Activated T-helper 17 cell treated with anti-CD3 and anti-CD28 coated beads, Interleukin-2, amount 50 U/mL, for 72 hours (primary cell): ENCODE results near the gene ZNF407. TPM values are rescaled to one million over a fixed set of nuclear protein-coding genes. Genes with fewer than 3 reads are reported as not detected.

Experiments
- ATAC-seq: fragments of 150-1000 bp; cut with Tn5 transposase; replicated peaks from 2 replicates; pipeline ENCODE4 v1.10.0; 2021; ENCODE audit warnings: mild to moderate bottlenecking, moderate library complexity
- H3K27ac Mint-ChIP-seq: one replicate; pipeline ENCODE4 v1.8.0; 2022; ENCODE audit warnings: mixed read lengths
- H3K27me3 Mint-ChIP-seq: one replicate; pipeline ENCODE4 v1.8.0; 2022; ENCODE audit warnings: mixed read lengths
- H3K36me3 Mint-ChIP-seq: one replicate; pipeline ENCODE4 v1.8.0; 2022; ENCODE audit warnings: low read depth, mild to moderate bottlenecking, mixed read lengths
- H3K4me1 Mint-ChIP-seq: one replicate; pipeline ENCODE4 v1.8.0; 2022; ENCODE audit warnings: mixed read lengths
- H3K4me3 Mint-ChIP-seq: one replicate; pipeline ENCODE4 v1.8.0; 2022; ENCODE audit warnings: mild to moderate bottlenecking, mixed read lengths
- H3K9me3 Mint-ChIP-seq: one replicate; pipeline ENCODE4 v1.8.0; 2022; ENCODE audit warnings: mixed read lengths
- total RNA-seq, 2 donors: library from RNA; stranded (reverse); gene quantifications; one replicate each; pipeline ENCODE4 v1.2.3, GENCODE V29; 2022

Gene ZNF407
- total RNA-seq, 2 donors from 2014 or later, result 17.9 to 22.5 TPM

DNA sequence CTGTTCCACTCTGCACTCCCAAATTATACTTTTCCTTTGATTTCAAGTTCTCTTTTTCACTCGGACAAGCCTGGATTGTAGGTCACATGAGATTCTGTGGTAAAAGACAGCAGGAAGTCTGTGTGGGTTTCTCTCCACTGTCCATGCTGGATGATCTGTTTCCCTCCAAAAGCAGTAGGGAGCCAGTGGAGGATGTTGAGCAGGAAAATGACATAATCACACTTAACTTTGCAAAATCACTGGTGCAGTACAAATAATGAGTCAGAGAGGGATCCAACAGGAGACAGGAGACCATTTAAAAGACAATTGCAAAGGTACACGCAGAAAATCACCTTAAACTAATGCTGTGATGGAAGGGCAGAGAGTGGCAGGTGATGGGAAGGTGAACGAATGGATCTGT, 301.3 kb downstream of the ZNF407 start:
- H3K4me1 Mint-ChIP-seq, result peaks cover 4% of the 10 kb centered on the region
- no peaks in the 10 kb centered on the region for H3K9me3 Mint-ChIP-seq
- H3K36me3 Mint-ChIP-seq, result peaks cover 15% of the 10 kb centered on the region
- H3K27ac Mint-ChIP-seq, result peak overlapping the region; percentile 50
- no peaks in the 10 kb centered on the region for H3K27me3 Mint-ChIP-seq
- no peak overlapping the region for H3K4me3 Mint-ChIP-seq
- ATAC-seq, result no peak

DNA sequence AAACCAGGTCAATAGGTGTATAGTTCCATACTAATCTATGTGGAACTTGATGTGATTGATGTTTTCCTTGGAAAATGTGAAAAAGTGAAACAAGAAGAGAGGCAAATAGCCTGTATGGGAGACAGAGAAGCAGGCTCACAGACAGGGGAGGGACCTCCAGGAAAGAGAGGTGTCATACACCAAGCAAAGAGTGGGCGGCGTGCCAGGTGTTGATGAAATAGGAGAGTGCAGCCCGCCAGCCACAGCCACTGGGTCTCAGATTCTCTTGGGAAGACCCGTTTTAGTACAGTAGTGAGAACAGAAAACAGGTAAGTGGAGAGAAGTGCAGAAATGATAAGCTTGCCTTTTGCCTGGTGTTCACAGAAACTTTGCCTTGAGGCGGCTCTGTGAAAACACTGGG, 301.9 kb downstream of the ZNF407 start:
- Mint-ChIP-seq H3K4me3 (no peak overlapping the region), H3K4me1 (peaks cover 4% of the 10 kb centered on the region), H3K9me3 (no peaks in the 10 kb centered on the region), H3K27me3 (no peaks in the 10 kb centered on the region), H3K36me3 (peaks cover 19% of the 10 kb centered on the region), H3K27ac (peak overlapping the region; percentile 50)
- ATAC-seq, result no peak

- no peak overlapping the region for H3K27ac Mint-ChIP-seq
- no peaks in the 10 kb centered on the region for H3K27me3 Mint-ChIP-seq
- H3K9me3 Mint-ChIP-seq, result no peaks in the 10 kb centered on the region
- no peak overlapping the region for H3K4me3 Mint-ChIP-seq
- H3K4me1 Mint-ChIP-seq, result peaks cover 4% of the 10 kb centered on the region
- peaks cover 26% of the 10 kb centered on the region for H3K36me3 Mint-ChIP-seq
- ATAC-seq, result peak; percentile 70
Observed at GRCh38 chr18:74901362-74902146, 303.9 kb downstream of the ZNF407 start.

DNA sequence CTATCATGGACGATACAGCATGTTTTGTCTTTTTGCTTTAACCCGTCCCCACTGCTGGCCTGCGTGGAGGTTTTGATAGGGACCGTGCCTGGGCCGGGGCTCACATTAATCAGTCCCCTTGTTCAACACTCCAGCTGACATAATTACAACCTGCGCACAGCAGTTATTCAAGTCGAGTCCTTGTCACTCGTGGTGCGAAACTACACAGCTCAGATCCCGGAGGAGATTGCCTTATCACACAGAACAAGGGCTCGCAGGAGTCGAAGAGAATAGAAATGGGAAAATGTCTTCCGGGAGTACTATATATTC, 304.4 kb downstream of the ZNF407 start:
- no peak overlapping the region for H3K27ac Mint-ChIP-seq
- H3K4me3 Mint-ChIP-seq, result no peak overlapping the region
- ATAC-seq, result no peak
- H3K4me1 Mint-ChIP-seq, result peaks cover 4% of the 10 kb centered on the region
- H3K9me3 Mint-ChIP-seq, result no peaks in the 10 kb centered on the region
- H3K36me3 Mint-ChIP-seq, result peaks cover 26% of the 10 kb centered on the region
- no peaks in the 10 kb centered on the region for H3K27me3 Mint-ChIP-seq

DNA sequence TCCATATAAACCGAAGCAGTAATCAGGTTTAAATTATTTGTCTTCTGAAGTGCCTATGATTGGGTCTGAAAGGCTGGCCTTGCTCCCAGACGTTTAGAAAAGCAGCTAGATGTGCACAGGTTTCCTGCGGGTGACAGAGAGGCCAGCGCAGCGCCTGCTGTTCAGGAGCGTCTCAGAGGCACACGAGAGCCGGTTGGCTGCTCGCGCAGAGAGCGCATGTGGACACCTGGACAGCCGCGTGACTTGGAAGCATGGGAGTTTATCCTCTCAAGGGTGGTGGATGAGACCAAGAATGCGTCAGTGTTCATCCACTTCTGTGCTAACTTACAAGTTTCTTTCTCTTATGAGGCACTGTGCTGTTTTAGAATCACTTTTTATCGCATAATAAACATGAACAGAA, 307.6 kb downstream of the ZNF407 start:
- no peaks in the 10 kb centered on the region for H3K4me1 Mint-ChIP-seq
- ATAC-seq, result no peak
- peaks cover 20% of the 10 kb centered on the region for H3K36me3 Mint-ChIP-seq
- H3K27ac Mint-ChIP-seq, result no peak overlapping the region
- H3K9me3 Mint-ChIP-seq, result no peaks in the 10 kb centered on the region
- no peak overlapping the region for H3K4me3 Mint-ChIP-seq
- H3K27me3 Mint-ChIP-seq, result no peaks in the 10 kb centered on the region

- peaks cover 20% of the 10 kb centered on the region for H3K36me3 Mint-ChIP-seq
- no peaks in the 10 kb centered on the region for H3K9me3 Mint-ChIP-seq
- no peak for ATAC-seq
- H3K4me3 Mint-ChIP-seq, result no peak overlapping the region
- H3K27me3 Mint-ChIP-seq, result no peaks in the 10 kb centered on the region
- H3K27ac Mint-ChIP-seq, result no peak overlapping the region
- H3K4me1 Mint-ChIP-seq, result no peaks in the 10 kb centered on the region
Observed at GRCh38 chr18:74906184-74906583, 308.5 kb downstream of the ZNF407 start.

- Mint-ChIP-seq H3K4me1 (no peaks in the 10 kb centered on the region), H3K4me3 (no peak overlapping the region), H3K9me3 (no peaks in the 10 kb centered on the region), H3K36me3 (no peaks in the 10 kb centered on the region), H3K27ac (no peak overlapping the region), H3K27me3 (no peaks in the 10 kb centered on the region)
- ATAC-seq, result no peak
Observed at GRCh38 chr18:74914052-74914591, 316.5 kb downstream of the ZNF407 start.

GRCh38 chr18:74914648-74915047, 317.0 kb downstream of the ZNF407 start:
- H3K4me3 Mint-ChIP-seq, result no peak overlapping the region
- H3K4me1 Mint-ChIP-seq, result no peaks in the 10 kb centered on the region
- no peak for ATAC-seq
- H3K9me3 Mint-ChIP-seq, result no peaks in the 10 kb centered on the region
- H3K27me3 Mint-ChIP-seq, result no peaks in the 10 kb centered on the region
- no peaks in the 10 kb centered on the region for H3K36me3 Mint-ChIP-seq
- no peak overlapping the region for H3K27ac Mint-ChIP-seq

- no peak for ATAC-seq
Observed at GRCh38 chr18:74916773-74917393, 319.2 kb downstream of the ZNF407 start.

GRCh38 chr18:74918276-74918790, 320.7 kb downstream of the ZNF407 start:
- no peaks in the 10 kb centered on the region for H3K27me3 Mint-ChIP-seq
- H3K9me3 Mint-ChIP-seq, result no peaks in the 10 kb centered on the region
- no peak overlapping the region for H3K4me3 Mint-ChIP-seq
- ATAC-seq, result no peak
- H3K4me1 Mint-ChIP-seq, result no peaks in the 10 kb centered on the region
- H3K27ac Mint-ChIP-seq, result no peak overlapping the region
- H3K36me3 Mint-ChIP-seq, result peaks cover 12% of the 10 kb centered on the region

More at GRCh38 chr18:74916773-74917393, 319.2 kb downstream of the ZNF407 start:
- Mint-ChIP-seq H3K27me3 (no peaks in the 10 kb centered on the region), H3K36me3 (peaks cover 12% of the 10 kb centered on the region), H3K4me3 (no peak overlapping the region), H3K9me3 (no peaks in the 10 kb centered on the region), H3K27ac (no peak overlapping the region), H3K4me1 (no peaks in the 10 kb centered on the region)

DNA sequence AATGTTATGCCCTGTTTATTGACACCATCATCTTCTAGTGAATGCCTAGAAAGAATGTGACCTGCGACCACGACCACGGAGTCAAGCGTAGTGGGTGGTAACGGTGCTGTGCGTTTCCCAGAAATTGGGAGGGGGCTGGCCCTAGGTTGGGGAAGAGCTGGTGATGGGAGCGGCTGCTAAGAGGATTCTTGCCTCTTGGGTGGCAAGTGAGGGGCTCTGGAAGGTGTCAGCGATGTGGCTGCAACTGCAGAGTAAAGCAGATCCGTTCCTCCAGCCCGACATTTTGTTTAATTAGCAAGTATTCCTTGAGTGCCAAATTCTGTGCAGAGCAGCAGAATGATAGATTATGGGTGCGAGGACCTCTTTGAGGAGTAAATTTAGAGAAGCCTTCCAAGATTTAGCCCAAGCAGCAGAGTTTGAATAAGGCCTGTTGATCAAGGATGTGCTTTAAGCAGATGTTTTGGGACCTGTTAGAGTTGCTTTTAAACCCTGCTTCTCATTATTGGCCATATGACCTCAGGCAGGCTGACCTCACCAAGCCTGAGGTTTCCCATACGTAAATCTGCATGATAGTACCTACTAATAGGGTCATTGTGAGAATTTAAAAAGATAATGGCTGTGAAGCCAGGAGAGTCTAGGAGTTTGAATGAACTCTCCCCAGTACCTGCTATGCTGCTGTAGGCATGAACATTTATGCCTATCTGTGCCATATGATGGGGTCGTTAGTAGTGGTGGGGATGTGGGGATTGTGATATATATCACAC, 323.6 kb downstream of the ZNF407 start:
- Mint-ChIP-seq H3K36me3 (peaks cover 23% of the 10 kb centered on the region), H3K4me3 (no peak overlapping the region), H3K27ac (no peak overlapping the region), H3K9me3 (no peaks in the 10 kb centered on the region), H3K27me3 (no peaks in the 10 kb centered on the region), H3K4me1 (no peaks in the 10 kb centered on the region)
- no peak for ATAC-seq

GRCh38 chr18:74926051-74926450, 328.4 kb downstream of the ZNF407 start:
- H3K4me3 Mint-ChIP-seq, result no peak overlapping the region
- no peaks in the 10 kb centered on the region for H3K9me3 Mint-ChIP-seq
- no peak for ATAC-seq
- no peak overlapping the region for H3K27ac Mint-ChIP-seq
- H3K4me1 Mint-ChIP-seq, result peaks cover 4% of the 10 kb centered on the region
- H3K27me3 Mint-ChIP-seq, result no peaks in the 10 kb centered on the region
- peaks cover 14% of the 10 kb centered on the region for H3K36me3 Mint-ChIP-seq

DNA sequence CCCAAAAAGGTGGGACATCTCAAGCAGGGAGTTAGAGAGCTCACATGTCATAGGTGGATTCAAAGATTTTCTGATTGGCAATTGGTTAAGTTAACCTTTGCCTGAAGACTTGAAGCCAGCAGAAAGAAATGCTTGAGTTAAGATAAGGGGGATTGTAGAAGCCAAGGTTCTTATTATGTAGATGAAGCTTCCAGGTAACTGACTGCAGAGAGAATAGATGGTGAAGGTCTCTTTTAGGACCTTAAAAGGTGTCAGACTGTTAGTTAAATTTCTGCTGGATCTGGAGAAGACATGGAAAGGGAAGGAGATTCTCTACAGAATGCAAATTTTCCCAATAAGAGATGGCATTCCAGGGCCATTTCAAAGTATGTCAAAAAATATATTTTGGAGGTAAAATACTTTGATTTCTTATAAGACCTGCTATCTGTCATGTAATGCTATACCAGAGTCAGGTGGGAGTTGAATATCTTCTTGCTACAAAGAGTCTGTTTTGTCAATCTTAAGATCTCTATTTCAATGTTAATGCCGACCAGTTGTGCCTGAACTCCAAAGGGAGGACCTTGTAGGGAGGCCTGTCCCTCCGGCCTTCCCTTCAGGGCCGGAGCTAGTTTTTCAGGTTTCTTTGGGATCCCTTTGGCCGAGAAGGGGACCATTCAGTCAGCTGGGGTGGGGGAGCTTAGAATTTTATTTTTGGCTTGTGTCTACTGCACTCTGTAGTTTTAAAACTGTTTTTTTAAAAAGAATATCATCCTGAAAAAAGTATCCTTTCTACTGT, 330.7 kb downstream of the ZNF407 start:
- H3K27ac Mint-ChIP-seq, result no peak overlapping the region
- ATAC-seq, result no peak
- H3K4me3 Mint-ChIP-seq, result no peak overlapping the region
- no peaks in the 10 kb centered on the region for H3K9me3 Mint-ChIP-seq
- H3K36me3 Mint-ChIP-seq, result peaks cover 15% of the 10 kb centered on the region
- peaks cover 4% of the 10 kb centered on the region for H3K4me1 Mint-ChIP-seq
- no peaks in the 10 kb centered on the region for H3K27me3 Mint-ChIP-seq

DNA sequence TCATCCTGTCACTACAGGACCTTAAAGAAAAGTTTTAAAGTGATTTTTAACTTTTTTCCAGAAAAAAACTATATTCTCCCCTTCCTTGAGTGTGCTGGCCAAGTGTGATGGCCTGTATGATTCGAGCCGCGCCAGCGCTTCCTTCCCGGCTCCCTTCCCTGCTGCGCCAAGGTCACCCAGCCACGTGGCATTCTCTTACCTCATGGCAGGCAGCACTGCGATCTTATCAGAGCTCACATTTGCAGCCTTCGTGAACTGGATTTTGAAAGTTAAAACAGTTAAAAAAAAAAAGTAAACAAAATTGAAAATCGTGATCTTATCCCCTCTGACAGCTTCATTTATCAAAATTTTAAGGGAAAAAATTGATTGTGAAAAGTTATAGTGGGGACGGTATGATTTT, 331.4 kb downstream of the ZNF407 start:
- ATAC-seq, result no peak
- no peak overlapping the region for H3K4me3 Mint-ChIP-seq
- no peaks in the 10 kb centered on the region for H3K27me3 Mint-ChIP-seq
- H3K4me1 Mint-ChIP-seq, result peaks cover 4% of the 10 kb centered on the region
- peaks cover 15% of the 10 kb centered on the region for H3K36me3 Mint-ChIP-seq
- no peaks in the 10 kb centered on the region for H3K9me3 Mint-ChIP-seq
- H3K27ac Mint-ChIP-seq, result no peak overlapping the region
